H1 (cell line): ENCODE results near the gene TMEM273. TPM values are rescaled to one million over a fixed set of nuclear protein-coding genes. Genes with fewer than 3 reads are reported as not detected.

Experiments used
- CHD1 ChIP-seq: IDR thresholded peaks from 2 replicates; pipeline ENCODE4 v1.6.1; 2012; ENCODE audit warnings: low read depth, low read length, improper control_type of control experiment
- CREB1 ChIP-seq: IDR thresholded peaks from 2 replicates; pipeline ENCODE4 v1.6.1; 2012; ENCODE audit warnings: inconsistent platforms
- JUND ChIP-seq: IDR thresholded peaks from 2 replicates; pipeline ENCODE4 v1.6.1; 2011; ENCODE audit warnings: mild to moderate bottlenecking, improper control_type of control experiment, low read length
- RBBP5 ChIP-seq: IDR thresholded peaks from 2 replicates; pipeline ENCODE4 v1.7.1; 2012; ENCODE audit warnings: low read depth, mild to moderate bottlenecking, inconsistent platforms, low read length, moderate library complexity, borderline replicate concordance
- YY1 ChIP-seq: IDR thresholded peaks from 2 replicates; pipeline ENCODE4 v1.6.1; 2011; ENCODE audit warnings: low read depth, mild to moderate bottlenecking, low read length
- polyA plus RNA-seq, 7 experiments: library from polyadenylated mRNA; depleted of rRNA in 3 of 7; stranded (reverse) in 5 of 7; unstranded in 2 of 7; fragments of >200 nt in 5 of 7; fragments of 200-250 nt in 2 of 7; gene quantifications; 1 replicate in 5 of 7; 2 replicates in 1 of 7; 4 replicates in 1 of 7; pipeline versions ENCODE4 v1.2.1 to v1.2.3, GENCODE V29; 2011 to 2013; ENCODE audit warnings: missing spikeins in 2 of 7, mixed read lengths in 2 of 7
- total RNA-seq: library from RNA; stranded (reverse); fragmentation: NEBNext Ultra II Directional; extraction: Animal tissue kit (Norgen Biotek cat#: 25700); gene quantifications from 2 replicates; pipeline ENCODE4 v1.2.1, GENCODE V29; 2021
- TF ChIP-seq, protein P1 (sequence below): fragments of 300-600 bp; sonication (generic); IDR thresholded peaks from 2 replicates; pipeline ENCODE4 v1.7.1; 2012; ENCODE audit warnings: low read length, moderate library complexity, mild to moderate bottlenecking, inconsistent platforms; ENCODE audit not compliant: insufficient replicate concordance

Gene TMEM273
- total and polyA plus RNA-seq, 2 of the 8 experiments (the other 6 are each of a cell fraction or from before 2014, with no cell fraction given), result not detected

DNA sequence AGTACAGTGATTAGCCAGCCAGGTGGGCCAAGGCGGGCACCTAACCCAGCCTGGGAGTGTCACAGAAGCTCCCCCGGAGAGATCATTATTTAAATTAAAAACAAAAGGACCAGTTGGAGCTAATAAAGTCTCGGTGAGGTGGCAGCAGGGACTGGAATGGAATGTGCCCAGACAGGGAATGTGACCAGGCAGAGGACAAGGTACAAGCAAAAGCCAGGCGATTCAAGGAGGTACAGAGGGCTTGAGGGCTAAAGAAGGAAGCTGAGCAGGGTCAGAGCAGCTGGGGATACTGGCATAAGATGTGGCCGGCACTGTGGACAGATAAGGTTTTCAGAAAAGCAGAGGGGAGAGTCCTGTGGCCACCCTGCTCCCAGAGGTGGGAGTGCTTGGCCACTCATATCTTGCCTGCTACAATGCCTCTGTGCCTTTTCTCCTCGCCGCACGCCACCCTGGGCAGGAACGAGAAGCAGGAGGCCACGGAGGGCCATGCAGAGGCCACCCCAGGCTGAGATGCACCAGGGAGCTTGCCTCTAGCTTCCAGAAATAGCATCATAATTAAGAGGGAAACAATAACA, 13.2 kb downstream of the TMEM273 start (continued):
- TF ChIP-seq, protein P1, sequence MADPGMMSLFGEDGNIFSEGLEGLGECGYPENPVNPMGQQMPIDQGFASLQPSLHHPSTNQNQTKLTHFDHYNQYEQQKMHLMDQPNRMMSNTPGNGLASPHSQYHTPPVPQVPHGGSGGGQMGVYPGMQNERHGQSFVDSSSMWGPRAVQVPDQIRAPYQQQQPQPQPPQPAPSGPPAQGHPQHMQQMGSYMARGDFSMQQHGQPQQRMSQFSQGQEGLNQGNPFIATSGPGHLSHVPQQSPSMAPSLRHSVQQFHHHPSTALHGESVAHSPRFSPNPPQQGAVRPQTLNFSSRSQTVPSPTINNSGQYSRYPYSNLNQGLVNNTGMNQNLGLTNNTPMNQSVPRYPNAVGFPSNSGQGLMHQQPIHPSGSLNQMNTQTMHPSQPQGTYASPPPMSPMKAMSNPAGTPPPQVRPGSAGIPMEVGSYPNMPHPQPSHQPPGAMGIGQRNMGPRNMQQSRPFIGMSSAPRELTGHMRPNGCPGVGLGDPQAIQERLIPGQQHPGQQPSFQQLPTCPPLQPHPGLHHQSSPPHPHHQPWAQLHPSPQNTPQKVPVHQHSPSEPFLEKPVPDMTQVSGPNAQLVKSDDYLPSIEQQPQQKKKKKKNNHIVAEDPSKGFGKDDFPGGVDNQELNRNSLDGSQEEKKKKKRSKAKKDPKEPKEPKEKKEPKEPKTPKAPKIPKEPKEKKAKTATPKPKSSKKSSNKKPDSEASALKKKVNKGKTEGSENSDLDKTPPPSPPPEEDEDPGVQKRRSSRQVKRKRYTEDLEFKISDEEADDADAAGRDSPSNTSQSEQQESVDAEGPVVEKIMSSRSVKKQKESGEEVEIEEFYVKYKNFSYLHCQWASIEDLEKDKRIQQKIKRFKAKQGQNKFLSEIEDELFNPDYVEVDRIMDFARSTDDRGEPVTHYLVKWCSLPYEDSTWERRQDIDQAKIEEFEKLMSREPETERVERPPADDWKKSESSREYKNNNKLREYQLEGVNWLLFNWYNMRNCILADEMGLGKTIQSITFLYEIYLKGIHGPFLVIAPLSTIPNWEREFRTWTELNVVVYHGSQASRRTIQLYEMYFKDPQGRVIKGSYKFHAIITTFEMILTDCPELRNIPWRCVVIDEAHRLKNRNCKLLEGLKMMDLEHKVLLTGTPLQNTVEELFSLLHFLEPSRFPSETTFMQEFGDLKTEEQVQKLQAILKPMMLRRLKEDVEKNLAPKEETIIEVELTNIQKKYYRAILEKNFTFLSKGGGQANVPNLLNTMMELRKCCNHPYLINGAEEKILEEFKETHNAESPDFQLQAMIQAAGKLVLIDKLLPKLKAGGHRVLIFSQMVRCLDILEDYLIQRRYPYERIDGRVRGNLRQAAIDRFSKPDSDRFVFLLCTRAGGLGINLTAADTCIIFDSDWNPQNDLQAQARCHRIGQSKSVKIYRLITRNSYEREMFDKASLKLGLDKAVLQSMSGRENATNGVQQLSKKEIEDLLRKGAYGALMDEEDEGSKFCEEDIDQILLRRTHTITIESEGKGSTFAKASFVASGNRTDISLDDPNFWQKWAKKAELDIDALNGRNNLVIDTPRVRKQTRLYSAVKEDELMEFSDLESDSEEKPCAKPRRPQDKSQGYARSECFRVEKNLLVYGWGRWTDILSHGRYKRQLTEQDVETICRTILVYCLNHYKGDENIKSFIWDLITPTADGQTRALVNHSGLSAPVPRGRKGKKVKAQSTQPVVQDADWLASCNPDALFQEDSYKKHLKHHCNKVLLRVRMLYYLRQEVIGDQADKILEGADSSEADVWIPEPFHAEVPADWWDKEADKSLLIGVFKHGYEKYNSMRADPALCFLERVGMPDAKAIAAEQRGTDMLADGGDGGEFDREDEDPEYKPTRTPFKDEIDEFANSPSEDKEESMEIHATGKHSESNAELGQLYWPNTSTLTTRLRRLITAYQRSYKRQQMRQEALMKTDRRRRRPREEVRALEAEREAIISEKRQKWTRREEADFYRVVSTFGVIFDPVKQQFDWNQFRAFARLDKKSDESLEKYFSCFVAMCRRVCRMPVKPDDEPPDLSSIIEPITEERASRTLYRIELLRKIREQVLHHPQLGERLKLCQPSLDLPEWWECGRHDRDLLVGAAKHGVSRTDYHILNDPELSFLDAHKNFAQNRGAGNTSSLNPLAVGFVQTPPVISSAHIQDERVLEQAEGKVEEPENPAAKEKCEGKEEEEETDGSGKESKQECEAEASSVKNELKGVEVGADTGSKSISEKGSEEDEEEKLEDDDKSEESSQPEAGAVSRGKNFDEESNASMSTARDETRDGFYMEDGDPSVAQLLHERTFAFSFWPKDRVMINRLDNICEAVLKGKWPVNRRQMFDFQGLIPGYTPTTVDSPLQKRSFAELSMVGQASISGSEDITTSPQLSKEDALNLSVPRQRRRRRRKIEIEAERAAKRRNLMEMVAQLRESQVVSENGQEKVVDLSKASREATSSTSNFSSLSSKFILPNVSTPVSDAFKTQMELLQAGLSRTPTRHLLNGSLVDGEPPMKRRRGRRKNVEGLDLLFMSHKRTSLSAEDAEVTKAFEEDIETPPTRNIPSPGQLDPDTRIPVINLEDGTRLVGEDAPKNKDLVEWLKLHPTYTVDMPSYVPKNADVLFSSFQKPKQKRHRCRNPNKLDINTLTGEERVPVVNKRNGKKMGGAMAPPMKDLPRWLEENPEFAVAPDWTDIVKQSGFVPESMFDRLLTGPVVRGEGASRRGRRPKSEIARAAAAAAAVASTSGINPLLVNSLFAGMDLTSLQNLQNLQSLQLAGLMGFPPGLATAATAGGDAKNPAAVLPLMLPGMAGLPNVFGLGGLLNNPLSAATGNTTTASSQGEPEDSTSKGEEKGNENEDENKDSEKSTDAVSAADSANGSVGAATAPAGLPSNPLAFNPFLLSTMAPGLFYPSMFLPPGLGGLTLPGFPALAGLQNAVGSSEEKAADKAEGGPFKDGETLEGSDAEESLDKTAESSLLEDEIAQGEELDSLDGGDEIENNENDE, result no peak
- TF ChIP-seq CHD1 (no peak), CREB1 (no peak), YY1 (no peak), JUND (no peak), RBBP5 (no peak)
